Measurements from ENCODE around the gene BCAP31. TPM values are rescaled to one million over a fixed set of nuclear protein-coding genes. Genes with fewer than 3 reads are reported as not detected.
"Not testable (repeated sequence)": the region's sequence is repeated elsewhere in the genome, so short reads cannot be mapped to it uniquely, and the experiment has no call there.

The BCAP31 gene
- total and polyA plus RNA-seq, 2 donors (not counting 1 experiment from before 2014, with no cell fraction given), result 94.0 to 133 TPM

GRCh38 chrX:153755136-153755535 lies 30.9 kb upstream of the BCAP31 start:
- H4K20me1 ChIP-seq (ENCODE audit: control insufficient read depth, extremely low read depth, insufficient read depth, low read length), result no peaks in the 10 kb centered on the region
- no peak overlapping the region for H2AFZ ChIP-seq (ENCODE audit: low read length)
- H3K4me3 ChIP-seq (replicated peaks in 1 of 4; ENCODE audit: control extremely low read depth in 1 of 4, insufficient read depth in 1 of 4, low read depth in 3 of 4, low read length in 4 of 4), result no peak overlapping the region
- H3K36me3 ChIP-seq (ENCODE audit: control insufficient read depth, insufficient read depth, low read length), result no peaks in the 10 kb centered on the region
- H3K4me1 ChIP-seq (ENCODE audit: control insufficient read depth, extremely low read depth, insufficient read depth, low read length), result no peaks in the 10 kb centered on the region
- H3K9ac ChIP-seq (ENCODE audit: insufficient read depth, low read length), result no peak overlapping the region
- H3K9me3 ChIP-seq (ENCODE audit: control insufficient read depth, insufficient read depth, low read depth, low read length), result no peaks in the 10 kb centered on the region
- no peaks in the 10 kb centered on the region for H3K27me3 ChIP-seq (ENCODE audit: control insufficient read depth, insufficient read depth, low read length)
- H3K27ac ChIP-seq (ENCODE audit: insufficient read depth, low read length), result no peak overlapping the region
- TF ChIP-seq CTCF (conservative IDR thresholded peaks at IDR 0.05 in 1 of 2, IDR thresholded peaks at IDR 0.05 in 1 of 2; ENCODE audit: low read depth in 1 of 2, low read length in 2 of 2) (no peak), EZH2 (IDR thresholded peaks at IDR 0.05; ENCODE audit: low read length, missing control alignments) (no peak)
- no peak overlapping the region for H3K4me2 ChIP-seq (ENCODE audit: extremely low read depth, insufficient read depth, low read length)
- DNase-seq (ENCODE audit: low read depth in 2 of 2), result no peak
- no peaks in the 10 kb centered on the region for H3K79me2 ChIP-seq (ENCODE audit: control insufficient read depth, insufficient read depth, low read length)

GRCh38 chrX:153750127-153750774 lies 26.1 kb upstream of the BCAP31 start:
- no peaks in the 10 kb centered on the region for H3K9me3 ChIP-seq (ENCODE audit: control insufficient read depth, insufficient read depth, low read depth, low read length)
- no peaks in the 10 kb centered on the region for H3K36me3 ChIP-seq (ENCODE audit: control insufficient read depth, insufficient read depth, low read length)
- no peaks in the 10 kb centered on the region for H3K27me3 ChIP-seq (ENCODE audit: control insufficient read depth, insufficient read depth, low read length)
- H3K4me1 ChIP-seq (ENCODE audit: control insufficient read depth, extremely low read depth, insufficient read depth, low read length), result no peaks in the 10 kb centered on the region
- DNase-seq (ENCODE audit: low read depth in 2 of 2), result no peak
- TF ChIP-seq EZH2 (IDR thresholded peaks at IDR 0.05; ENCODE audit: low read length, missing control alignments), result no peak
- TF ChIP-seq CTCF (conservative IDR thresholded peaks at IDR 0.05 in 1 of 2, IDR thresholded peaks at IDR 0.05 in 1 of 2; ENCODE audit: low read depth in 1 of 2, low read length in 2 of 2), result no peak
- no peak overlapping the region for H3K4me2 ChIP-seq (ENCODE audit: extremely low read depth, insufficient read depth, low read length)
- no peaks in the 10 kb centered on the region for H3K79me2 ChIP-seq (ENCODE audit: control insufficient read depth, insufficient read depth, low read length)
- no peak overlapping the region for H3K9ac ChIP-seq (ENCODE audit: insufficient read depth, low read length)
- no peak overlapping the region for H3K27ac ChIP-seq (ENCODE audit: insufficient read depth, low read length)
- no peak overlapping the region for H2AFZ ChIP-seq (ENCODE audit: low read length)
- no peak overlapping the region for H3K4me3 ChIP-seq (replicated peaks in 1 of 4; ENCODE audit: control extremely low read depth in 1 of 4, insufficient read depth in 1 of 4, low read depth in 3 of 4, low read length in 4 of 4)
- H4K20me1 ChIP-seq (ENCODE audit: control insufficient read depth, extremely low read depth, insufficient read depth, low read length), result no peaks in the 10 kb centered on the region

- H3K9me3 ChIP-seq (ENCODE audit: control insufficient read depth, insufficient read depth, low read depth, low read length); H3K4me3 ChIP-seq (replicated peaks in 1 of 4; ENCODE audit: control extremely low read depth in 1 of 4, insufficient read depth in 1 of 4, low read depth in 3 of 4, low read length in 4 of 4); H3K4me1 ChIP-seq (ENCODE audit: control insufficient read depth, extremely low read depth, insufficient read depth, low read length); H2AFZ ChIP-seq (ENCODE audit: low read length); H4K20me1 ChIP-seq (ENCODE audit: control insufficient read depth, extremely low read depth, insufficient read depth, low read length); H3K36me3 ChIP-seq (ENCODE audit: control insufficient read depth, insufficient read depth, low read length); H3K27ac ChIP-seq (ENCODE audit: insufficient read depth, low read length); H3K4me2 ChIP-seq (ENCODE audit: extremely low read depth, insufficient read depth, low read length); DNase-seq (ENCODE audit: low read depth in 2 of 2); H3K9ac ChIP-seq (ENCODE audit: insufficient read depth, low read length); H3K79me2 ChIP-seq (ENCODE audit: control insufficient read depth, insufficient read depth, low read length); H3K27me3 ChIP-seq (ENCODE audit: control insufficient read depth, insufficient read depth, low read length): not testable (repeated sequence)
Measured at GRCh38 chrX:153749017-153749416, 24.8 kb upstream of the BCAP31 start.

GRCh38 chrX:153746991-153747390 lies 22.8 kb upstream of the BCAP31 start:
- not testable (repeated sequence) for H2AFZ ChIP-seq (ENCODE audit: low read length); H3K9ac ChIP-seq (ENCODE audit: insufficient read depth, low read length); H3K4me1 ChIP-seq (ENCODE audit: control insufficient read depth, extremely low read depth, insufficient read depth, low read length); H3K27ac ChIP-seq (ENCODE audit: insufficient read depth, low read length); H3K27me3 ChIP-seq (ENCODE audit: control insufficient read depth, insufficient read depth, low read length); H4K20me1 ChIP-seq (ENCODE audit: control insufficient read depth, extremely low read depth, insufficient read depth, low read length); H3K4me3 ChIP-seq (replicated peaks in 1 of 4; ENCODE audit: control extremely low read depth in 1 of 4, insufficient read depth in 1 of 4, low read depth in 3 of 4, low read length in 4 of 4); H3K36me3 ChIP-seq (ENCODE audit: control insufficient read depth, insufficient read depth, low read length); H3K4me2 ChIP-seq (ENCODE audit: extremely low read depth, insufficient read depth, low read length); DNase-seq (ENCODE audit: low read depth in 2 of 2); H3K9me3 ChIP-seq (ENCODE audit: control insufficient read depth, insufficient read depth, low read depth, low read length); H3K79me2 ChIP-seq (ENCODE audit: control insufficient read depth, insufficient read depth, low read length)
